ENCODE results near the gene WASL. TPM values are rescaled to one million over a fixed set of nuclear protein-coding genes. Genes with fewer than 3 reads are reported as not detected.

WASL gene
- total RNA-seq, 1 experiment from 2014 or later: 39.3 TPM

DNA sequence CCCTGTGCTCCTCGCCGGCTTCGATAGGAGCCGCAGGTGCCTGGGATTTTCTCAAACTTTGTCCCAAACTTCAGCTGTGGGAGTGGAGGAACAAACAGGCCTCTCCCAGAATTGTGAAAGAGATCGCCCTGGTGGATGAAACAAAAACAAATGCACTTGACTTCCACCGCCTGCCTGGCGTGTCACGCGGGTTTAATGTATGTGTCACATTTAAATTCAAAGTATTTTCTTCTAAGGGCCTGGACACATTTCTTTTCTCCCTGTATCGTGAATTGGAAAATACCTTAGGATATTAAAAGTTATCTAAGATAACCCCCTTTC, 694 bp upstream of the WASL start:
- H3K4me1 ChIP-seq (ENCODE audit: insufficient read depth, low read length): no peaks in the 10 kb centered on the region; the same call in 1 of the 2 replicates
- H3K36me3 Mint-ChIP-seq (ENCODE audit: insufficient read depth in 1 of 3, low read depth in 3 of 3): peaks cover 0 to 3% (median 0%) of the 10 kb centered on the region in 3 experiments; a peak in 2 of 7 replicates
- no peak overlapping the region for H4K8ac ChIP-seq (replicated peaks; ENCODE audit: insufficient read length, low read depth, low read length)
- H4K5ac ChIP-seq (ENCODE audit: insufficient read length, low read depth, low read length): no peak overlapping the region
- no peak overlapping the region for H3T11ph ChIP-seq (ENCODE audit: low read length)
- no peak overlapping the region for H3K23ac ChIP-seq (ENCODE audit: insufficient read length, low read depth, low read length)
- H3K27me3 ChIP-seq (ENCODE audit: insufficient read depth, low read length): no peaks in the 10 kb centered on the region
- no peak overlapping the region for H2AFZ ChIP-seq (ENCODE audit: low read length)
- H3K9me3 Mint-ChIP-seq: no peaks in the 10 kb centered on the region
- no peak overlapping the region for H4K91ac ChIP-seq (ENCODE audit: insufficient read length, low read depth, low read length)
- peak overlapping the region; percentile 98 to 99 (median 99) for H3K27ac Mint-ChIP-seq
- TF ChIP-seq, protein P1, sequence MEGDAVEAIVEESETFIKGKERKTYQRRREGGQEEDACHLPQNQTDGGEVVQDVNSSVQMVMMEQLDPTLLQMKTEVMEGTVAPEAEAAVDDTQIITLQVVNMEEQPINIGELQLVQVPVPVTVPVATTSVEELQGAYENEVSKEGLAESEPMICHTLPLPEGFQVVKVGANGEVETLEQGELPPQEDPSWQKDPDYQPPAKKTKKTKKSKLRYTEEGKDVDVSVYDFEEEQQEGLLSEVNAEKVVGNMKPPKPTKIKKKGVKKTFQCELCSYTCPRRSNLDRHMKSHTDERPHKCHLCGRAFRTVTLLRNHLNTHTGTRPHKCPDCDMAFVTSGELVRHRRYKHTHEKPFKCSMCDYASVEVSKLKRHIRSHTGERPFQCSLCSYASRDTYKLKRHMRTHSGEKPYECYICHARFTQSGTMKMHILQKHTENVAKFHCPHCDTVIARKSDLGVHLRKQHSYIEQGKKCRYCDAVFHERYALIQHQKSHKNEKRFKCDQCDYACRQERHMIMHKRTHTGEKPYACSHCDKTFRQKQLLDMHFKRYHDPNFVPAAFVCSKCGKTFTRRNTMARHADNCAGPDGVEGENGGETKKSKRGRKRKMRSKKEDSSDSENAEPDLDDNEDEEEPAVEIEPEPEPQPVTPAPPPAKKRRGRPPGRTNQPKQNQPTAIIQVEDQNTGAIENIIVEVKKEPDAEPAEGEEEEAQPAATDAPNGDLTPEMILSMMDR (conservative IDR thresholded peaks at IDR 0.05): peak; percentile 25; the same call in 1 of the 3 replicates
- H3K27me3 Mint-ChIP-seq (ENCODE audit: low read depth): no peaks in the 10 kb centered on the region
- H3K4me2 ChIP-seq (ENCODE audit: insufficient read depth, insufficient read length, low read length): peak overlapping the region; percentile 49
- peaks cover 52% of the 10 kb centered on the region in 2 experiments for H3K4me1 Mint-ChIP-seq
- H2BK12ac ChIP-seq (ENCODE audit: insufficient read length, low read depth, low read length): no peak overlapping the region
- H3K4ac ChIP-seq (ENCODE audit: low read depth, low read length): no peak overlapping the region
- no peak overlapping the region for H2BK15ac ChIP-seq (ENCODE audit: low read depth, low read length)
- no peak overlapping the region for H3K14ac ChIP-seq (ENCODE audit: insufficient read depth, low read length)
- H2BK20ac ChIP-seq (ENCODE audit: low read depth, low read length, poor library complexity, severe bottlenecking): no peak overlapping the region
- WGBS (ENCODE audit: extremely low coverage, insufficient read length, low lambda C conversion rate): no CpG with 5 or more reads among the region's 10 CpGs
- peak overlapping the region; percentile 77 for H3K27ac ChIP-seq (ENCODE audit: insufficient read length, low read depth, low read length)
- no peaks in the 10 kb centered on the region for H3K9me3 ChIP-seq (ENCODE audit: control insufficient read depth, low read depth, low read length)
- H2BK5ac ChIP-seq (ENCODE audit: insufficient read length, low read length): no peak overlapping the region
- peaks cover 25% of the 10 kb centered on the region; the same call in 1 of the 2 replicates for H3K79me2 ChIP-seq (ENCODE audit: insufficient read depth, low read length)
- H3K56ac ChIP-seq (ENCODE audit: insufficient read length, low read depth, low read length): no peak overlapping the region
- peaks cover 7% of the 10 kb centered on the region for H3K23me2 ChIP-seq (ENCODE audit: insufficient read length, low read depth, low read length, poor library complexity, severe bottlenecking)
- H2BK120ac ChIP-seq (ENCODE audit: low read depth, low read length, poor library complexity, severe bottlenecking): no peak overlapping the region
- peak overlapping the region; percentile 87 for H3K9ac ChIP-seq (ENCODE audit: extremely low read depth, insufficient read length, low read length)
- DNase-seq: no peak
- no peak overlapping the region for H3K18ac ChIP-seq (ENCODE audit: insufficient read length, low read depth, low read length)
- H3K4me3 Mint-ChIP-seq: peak overlapping the region; percentile 92 to 97
- H2AK5ac ChIP-seq (ENCODE audit: insufficient read length, low read length): no peak overlapping the region
- H3K79me1 ChIP-seq (ENCODE audit: insufficient read depth, low read depth, low read length, poor library complexity, severe bottlenecking): no peaks in the 10 kb centered on the region
- no peaks in the 10 kb centered on the region for H4K20me1 ChIP-seq (ENCODE audit: control insufficient read depth, insufficient read depth, insufficient read length)
